H1 (cell line): ENCODE data around the gene LGI4. TPM values are rescaled to one million over a fixed set of nuclear protein-coding genes. Genes with fewer than 3 reads are reported as not detected.

ENCODE experiments used
- CTCF ChIA-PET: fragments of 300-600 bp; sonication (Branson Sonifier 250); formaldehyde crosslinking; loops from one replicate; lab custom pipeline; 2021; ENCODE audit not compliant: partially characterized antibody; lab: Charles Lee
- POLR2A ChIA-PET: fragments of 300-600 bp; sonication (Branson Sonifier 250); formaldehyde crosslinking; loops from one replicate; lab custom pipeline; 2021; ENCODE audit warnings: inconsistent platforms; ENCODE audit not compliant: partially characterized antibody; lab: Charles Lee
- DNase-seq, 2 experiments: peaks; one replicate each; pipeline versions ENCODE4 v3.0.0 to v3.0.0-alpha.2; 2010 to 2022; ENCODE audit warnings: low spot score in 2 of 2, low read depth in 1 of 2, mixed read lengths in 1 of 2
- FAIRE-seq: peaks from 2 replicates; lab custom pipeline; 2011; peaks lifted over from hg19 to GRCh38; lab: Jason Lieb, UNC
- H2AFZ ChIP-seq: 2 replicates; pipeline ENCODE4 v1.8.1; 2012; ENCODE audit warnings: low read length, inconsistent platforms
- H2AK5ac ChIP-seq: 2 replicates; pipeline ENCODE4 v1.6.1; 2013; ENCODE audit warnings: low read depth, low read length
- H2BK120ac ChIP-seq: replicated peaks from 2 replicates; pipeline ENCODE3; 2013; ENCODE audit warnings: low read depth, low read length, inconsistent platforms
- H2BK12ac ChIP-seq: 2 replicates; pipeline ENCODE4 v1.6.1; 2013; ENCODE audit warnings: low read depth, low read length
- H2BK15ac ChIP-seq: 2 replicates; pipeline ENCODE4 v1.6.1; 2013; ENCODE audit warnings: low read length
- H2BK20ac ChIP-seq: 2 replicates; pipeline ENCODE4 v1.6.1; 2013; ENCODE audit warnings: low read length
- H2BK5ac ChIP-seq: 2 replicates; pipeline ENCODE4 v1.6.1; 2013; ENCODE audit warnings: low read depth, low read length
- H3K14ac ChIP-seq: 2 replicates; pipeline ENCODE4 v1.6.1; 2013; ENCODE audit warnings: inconsistent platforms; ENCODE audit not compliant: insufficient read length
- H3K18ac ChIP-seq: 2 replicates; pipeline ENCODE4 v1.6.1; 2013; ENCODE audit warnings: low read length; ENCODE audit errors: extremely low read depth
- H3K23ac ChIP-seq: 2 replicates; pipeline ENCODE4 v1.6.1; 2013; ENCODE audit warnings: inconsistent platforms; ENCODE audit not compliant: insufficient read length
- H3K23me2 ChIP-seq: 2 replicates; pipeline ENCODE4 v1.6.1; 2013; ENCODE audit warnings: low read depth, low read length
- H3K27ac ChIP-seq: 2 replicates; pipeline ENCODE4 v1.6.1; 2011; ENCODE audit warnings: low read depth, low read length, inconsistent platforms
- H3K27me3 ChIP-seq, 4 experiments: replicated peaks in 1 of 4; 1 replicate in 1 of 4; 2 replicates in 3 of 4; pipeline versions ENCODE4 v1.6.1 to v1.8.1; 2011 to 2013; ENCODE audit warnings: low read length in 3 of 4, mild to moderate bottlenecking in 3 of 4, inconsistent platforms in 2 of 4, mixed read lengths in 2 of 4, moderate library complexity in 1 of 4; ENCODE audit not compliant: control insufficient read depth in 3 of 4, insufficient read depth in 3 of 4; ENCODE audit errors: extremely low read depth in 1 of 4
- H3K36me3 ChIP-seq, 4 experiments: 2 replicates each; pipeline versions ENCODE4 v1.6.1 to v1.8.1; 2011 to 2013; ENCODE audit warnings: mild to moderate bottlenecking in 4 of 4, low read length in 3 of 4, moderate library complexity in 2 of 4, control low read depth in 1 of 4, inconsistent platforms in 1 of 4; ENCODE audit not compliant: insufficient read depth in 4 of 4, control insufficient read depth in 2 of 4
- H3K4ac ChIP-seq: replicated peaks from 2 replicates; pipeline ENCODE3; 2013; ENCODE audit warnings: low read length, low read depth, mixed read lengths, inconsistent platforms; ENCODE audit not compliant: insufficient read length
- H3K4me1 ChIP-seq, 4 experiments: replicated peaks in 1 of 4; 1 replicate in 1 of 4; 2 replicates in 3 of 4; pipeline versions ENCODE4 v1.6.1 to v1.8.1; 2011 to 2013; ENCODE audit warnings: low read length in 3 of 4, inconsistent platforms in 2 of 4, mixed read lengths in 1 of 4; ENCODE audit not compliant: insufficient read depth in 4 of 4, control insufficient read depth in 3 of 4
- H3K4me2 ChIP-seq, 2 experiments: 2 replicates each; pipeline versions ENCODE4 v1.6.1 to v1.8.1; 2011 to 2013; ENCODE audit warnings: low read depth in 2 of 2, low read length in 2 of 2, control low read depth in 1 of 2, inconsistent platforms in 1 of 2, mild to moderate bottlenecking in 1 of 2; ENCODE audit not compliant: insufficient read depth in 1 of 2
- H3K4me3 ChIP-seq, 4 experiments: fragments of 200-600, 300-600 bp in 1 of 4; sonication (generic), shearing (Covaris generic), sonication (Bioruptor Twin) in 1 of 4; 2 replicates each; pipeline versions ENCODE4 v1.5.1 to v1.8.1; 2011 to 2016; ENCODE audit warnings: low read length in 4 of 4, low read depth in 3 of 4, control low read depth in 2 of 4, inconsistent platforms in 2 of 4, mild to moderate bottlenecking in 2 of 4, mixed read lengths in 1 of 4, moderate library complexity in 1 of 4; ENCODE audit not compliant: insufficient read depth in 2 of 4; ENCODE audit errors: extremely low read depth in 1 of 4
- H3K56ac ChIP-seq: replicated peaks from 2 replicates; pipeline ENCODE3; 2013; ENCODE audit warnings: low read depth, mild to moderate bottlenecking, mixed read lengths, low read length, inconsistent platforms; ENCODE audit not compliant: insufficient read length
- H3K79me1 ChIP-seq: 2 replicates; pipeline ENCODE4 v1.6.1; 2013; ENCODE audit warnings: low read depth, low read length, control low read depth
- H3K79me2 ChIP-seq, 2 experiments: 2 replicates each; pipeline versions ENCODE4 v1.6.1 to v1.8.1; 2012 to 2013; ENCODE audit warnings: low read length in 2 of 2, mild to moderate bottlenecking in 2 of 2, inconsistent platforms in 1 of 2; ENCODE audit not compliant: insufficient read depth in 2 of 2, control insufficient read depth in 1 of 2
- H3K9ac ChIP-seq, 4 experiments: replicated peaks in 1 of 4; 1 replicate in 1 of 4; 2 replicates in 3 of 4; pipeline versions ENCODE4 v1.6.1 to v1.8.1; 2011 to 2013; ENCODE audit warnings: low read depth in 3 of 4, low read length in 3 of 4, control low read depth in 2 of 4, mild to moderate bottlenecking in 2 of 4, moderate library complexity in 2 of 4, inconsistent platforms in 1 of 4; ENCODE audit errors: extremely low read depth in 1 of 4
- H3K9me3 ChIP-seq, 2 experiments: 2 replicates each; pipeline versions ENCODE4 v1.6.1 to v1.8.1; 2012 to 2013; ENCODE audit warnings: mild to moderate bottlenecking in 2 of 2, moderate library complexity in 2 of 2, control low read depth in 1 of 2, inconsistent platforms in 1 of 2, low read depth in 1 of 2, low read length in 1 of 2, mixed read lengths in 1 of 2; ENCODE audit not compliant: insufficient read depth in 2 of 2
- H4K20me1 ChIP-seq, 2 experiments: replicated peaks in 1 of 2; 2 replicates each; pipeline versions ENCODE3 to v1.8.1; 2011 to 2013; ENCODE audit warnings: inconsistent platforms in 2 of 2, low read length in 2 of 2, mild to moderate bottlenecking in 1 of 2; ENCODE audit not compliant: insufficient read depth in 2 of 2, control insufficient read depth in 1 of 2
- H4K5ac ChIP-seq: 2 replicates; pipeline ENCODE4 v1.6.1; 2013; ENCODE audit warnings: low read length, low read depth, mixed read lengths, inconsistent platforms; ENCODE audit not compliant: insufficient read length
- H4K8ac ChIP-seq: 2 replicates; pipeline ENCODE4 v1.8.0; 2013; ENCODE audit warnings: mild to moderate bottlenecking, moderate library complexity, low read length, inconsistent platforms; ENCODE audit not compliant: insufficient read depth; ENCODE audit errors: extremely low read depth
- H4K91ac ChIP-seq: replicated peaks from 2 replicates; pipeline ENCODE3; 2013; ENCODE audit warnings: low read length, mixed read lengths, inconsistent platforms; ENCODE audit not compliant: insufficient read length
- BCL11A ChIP-seq, 2 experiments: IDR thresholded peaks; one replicate each; pipeline ENCODE4 v1.6.1; 2011; ENCODE audit warnings: low read depth in 2 of 2, low read length in 2 of 2, mild to moderate bottlenecking in 2 of 2
- CTBP2 ChIP-seq: IDR thresholded peaks from 2 replicates; pipeline ENCODE4 v1.7.0; 2011; ENCODE audit warnings: borderline replicate concordance, mild to moderate bottlenecking, moderate library complexity, mixed read lengths, low read length; ENCODE audit not compliant: insufficient read depth, insufficient read length
- GABPA ChIP-seq: IDR thresholded peaks from 2 replicates; pipeline ENCODE4 v1.6.1; 2011; ENCODE audit warnings: mild to moderate bottlenecking, low read length, moderate library complexity, borderline replicate concordance; ENCODE audit not compliant: insufficient read depth
- JUN ChIP-seq: IDR thresholded peaks from 2 replicates; pipeline ENCODE4 v1.6.1; 2011; ENCODE audit warnings: low read depth, mild to moderate bottlenecking, improper control_type of control experiment, low read length
- POLR2AphosphoS5 ChIP-seq: IDR thresholded peaks from 2 replicates; pipeline ENCODE4 v1.6.1; 2011; ENCODE audit warnings: low read depth, low read length
- TAF1 ChIP-seq: IDR thresholded peaks from 2 replicates; pipeline ENCODE4 v1.6.1; 2011; ENCODE audit warnings: mild to moderate bottlenecking, low read depth, low read length
- TEAD4 ChIP-seq: IDR thresholded peaks from 2 replicates; pipeline ENCODE4 v1.6.1; 2012; ENCODE audit warnings: low read depth, low read length, inconsistent platforms, mixed read lengths
- ZNF274 ChIP-seq: IDR thresholded peaks from 2 replicates; pipeline ENCODE4 v1.7.0; 2012; ENCODE audit warnings: low read length, borderline replicate concordance; ENCODE audit errors: extremely low read depth
- WGBS, 2 experiments: shearing (Covaris generic) in 1 of 2; methylation state at CpG; one replicate each; pipeline versions ENCODE4 v1.1.6 to v1.1.7; 2013 to 2015; ENCODE audit warnings: low lambda C conversion rate in 2 of 2, mixed read lengths in 2 of 2, inconsistent platforms in 1 of 2, low coverage in 1 of 2, missing lambda C conversion rate in 1 of 2; ENCODE audit not compliant: insufficient replicate concordance in 2 of 2, insufficient coverage in 1 of 2, insufficient read length in 1 of 2; ENCODE audit errors: extremely low coverage in 1 of 2, missing lambda C conversion rate in 1 of 2; 5-methylcytosine and 5-hydroxymethylcytosine counted together
- polyA plus RNA-seq, 7 experiments: library from polyadenylated mRNA; depleted of rRNA in 3 of 7; stranded (reverse) in 5 of 7; unstranded in 2 of 7; fragments of >200 nt in 5 of 7; fragments of 200-250 nt in 2 of 7; gene quantifications; 1 replicate in 5 of 7; 2 replicates in 1 of 7; 4 replicates in 1 of 7; pipeline versions ENCODE4 v1.2.1 to v1.2.3, GENCODE V29; 2011 to 2013; ENCODE audit warnings: missing spikeins in 2 of 7, mixed read lengths in 2 of 7
- total RNA-seq: library from RNA; stranded (reverse); fragmentation: NEBNext Ultra II Directional; extraction: Animal tissue kit (Norgen Biotek cat#: 25700); gene quantifications from 2 replicates; pipeline ENCODE4 v1.2.1, GENCODE V29; 2021
- TF ChIP-seq, protein P1 (sequence below), 3 experiments: IDR thresholded peaks; 1 replicate in 2 of 3; 2 replicates in 1 of 3; pipeline versions ENCODE4 v1.5.1 to v1.6.1; 2011; ENCODE audit warnings: low read length in 3 of 3, mild to moderate bottlenecking in 3 of 3, inconsistent platforms in 2 of 3, low read depth in 1 of 3, moderate library complexity in 1 of 3; ENCODE audit not compliant: insufficient read depth in 1 of 3; ENCODE audit errors: control extremely low read depth in 1 of 3
- TF ChIP-seq, protein P2 (sequence below): IDR thresholded peaks from 2 replicates; pipeline ENCODE4 v1.6.1; 2012; ENCODE audit warnings: inconsistent platforms

The LGI4 gene
- total and polyA plus RNA-seq, 2 of the 8 experiments (the other 6 are each of a cell fraction or from before 2014, with no cell fraction given), result 2.0 to 8.2 TPM

DNA sequence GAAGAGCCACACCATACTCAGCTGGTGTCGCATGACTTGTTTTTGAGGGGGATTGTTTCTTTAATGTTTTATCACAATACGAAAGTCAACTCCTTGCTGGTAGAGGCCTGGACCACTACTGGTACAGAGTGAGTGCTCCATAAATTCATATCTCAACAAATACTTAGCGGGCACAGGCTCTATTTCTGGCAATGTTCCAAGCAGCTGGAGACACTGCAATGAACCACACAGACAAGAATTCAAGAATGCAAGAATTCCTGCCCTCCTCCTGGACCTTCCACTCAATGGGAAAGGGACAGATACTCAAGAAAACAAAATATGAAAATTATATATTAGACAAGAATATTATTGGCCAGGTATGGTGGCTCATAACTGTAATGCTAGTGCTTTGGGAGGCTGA lies 14.6 kb upstream of the LGI4 start:
- Histone ChIP-seq H3K56ac (no peak overlapping the region), H3K9me3 (no peaks in the 10 kb centered on the region), H3K14ac (no peak overlapping the region), H3K36me3 (no peaks in the 10 kb centered on the region), H3K23ac (no peak overlapping the region), H2BK12ac (no peak overlapping the region), H3K27ac (no peak overlapping the region), H3K4ac (no peak overlapping the region), H2BK5ac (no peak overlapping the region), H3K4me1 (peaks cover 4 to 25% (median 18%) of the 10 kb centered on the region in 4 experiments), H2BK15ac (no peak overlapping the region), H2AFZ (no peak overlapping the region), H3K18ac (no peak overlapping the region), H2BK20ac (no peak overlapping the region), H3K23me2 (peaks cover 7% of the 10 kb centered on the region; the same call in 1 of the 2 replicates), H3K79me2 (no peaks in the 10 kb centered on the region), H2AK5ac (no peak overlapping the region), H4K5ac (no peak overlapping the region), H3K27me3 (peaks cover 0 to 5% (median 4%) of the 10 kb centered on the region in 4 experiments; a peak in 4 of 7 replicates), H4K20me1 (peaks cover 0 to 3% of the 10 kb centered on the region in 2 experiments), H4K91ac (no peak overlapping the region), H3K4me3 (no peak overlapping the region), H3K9ac (no peak overlapping the region), H4K8ac (no peak overlapping the region), H2BK120ac (no peak overlapping the region), H3K79me1 (no peaks in the 10 kb centered on the region; the same call in 1 of the 2 replicates), H3K4me2 (no peak overlapping the region)
- DNase-seq, result no peak
- ChIA-PET CTCF (interaction anchor here (0.8 to 3.3 kb wide), 6 partner anchors 8 to 94 kb away, joined by 3 to 17 read pairs (median 4); partner anchors contain the start of gene LGI4), POLR2A (interaction anchor here (0.7 to 0.9 kb wide), 2 partner anchors 19 to 97 kb away, joined by 3 to 4 read pairs; no protein-coding TSS in a partner anchor)
- 89% methylated on average over 3 of the region's 3 CpGs; no CpG with 5 or more reads in 1 of the 2 experiments for WGBS, 2 experiments
- FAIRE-seq, result no peak
- TF ChIP-seq CTBP2 (no peak), ZNF274 (no peak), POLR2AphosphoS5 (no peak), TEAD4 (no peak), JUN (no peak), TAF1 (no peak), GABPA (no peak), BCL11A (IDR thresholded peaks at IDR 0.05; ENCODE audit: low read depth in 2 of 2, low read length in 2 of 2) (no peak)
- TF ChIP-seq, protein P1, sequence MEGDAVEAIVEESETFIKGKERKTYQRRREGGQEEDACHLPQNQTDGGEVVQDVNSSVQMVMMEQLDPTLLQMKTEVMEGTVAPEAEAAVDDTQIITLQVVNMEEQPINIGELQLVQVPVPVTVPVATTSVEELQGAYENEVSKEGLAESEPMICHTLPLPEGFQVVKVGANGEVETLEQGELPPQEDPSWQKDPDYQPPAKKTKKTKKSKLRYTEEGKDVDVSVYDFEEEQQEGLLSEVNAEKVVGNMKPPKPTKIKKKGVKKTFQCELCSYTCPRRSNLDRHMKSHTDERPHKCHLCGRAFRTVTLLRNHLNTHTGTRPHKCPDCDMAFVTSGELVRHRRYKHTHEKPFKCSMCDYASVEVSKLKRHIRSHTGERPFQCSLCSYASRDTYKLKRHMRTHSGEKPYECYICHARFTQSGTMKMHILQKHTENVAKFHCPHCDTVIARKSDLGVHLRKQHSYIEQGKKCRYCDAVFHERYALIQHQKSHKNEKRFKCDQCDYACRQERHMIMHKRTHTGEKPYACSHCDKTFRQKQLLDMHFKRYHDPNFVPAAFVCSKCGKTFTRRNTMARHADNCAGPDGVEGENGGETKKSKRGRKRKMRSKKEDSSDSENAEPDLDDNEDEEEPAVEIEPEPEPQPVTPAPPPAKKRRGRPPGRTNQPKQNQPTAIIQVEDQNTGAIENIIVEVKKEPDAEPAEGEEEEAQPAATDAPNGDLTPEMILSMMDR (IDR thresholded peaks at IDR 0.05; ENCODE audit: control extremely low read depth in 1 of 3, insufficient read depth in 1 of 3, low read depth in 1 of 3, low read length in 3 of 3), result no peak
- TF ChIP-seq, protein P2, sequence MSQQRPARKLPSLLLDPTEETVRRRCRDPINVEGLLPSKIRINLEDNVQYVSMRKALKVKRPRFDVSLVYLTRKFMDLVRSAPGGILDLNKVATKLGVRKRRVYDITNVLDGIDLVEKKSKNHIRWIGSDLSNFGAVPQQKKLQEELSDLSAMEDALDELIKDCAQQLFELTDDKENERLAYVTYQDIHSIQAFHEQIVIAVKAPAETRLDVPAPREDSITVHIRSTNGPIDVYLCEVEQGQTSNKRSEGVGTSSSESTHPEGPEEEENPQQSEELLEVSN, result no peak
